ENCODE results near the gene HMCN2. TPM values are rescaled to one million over a fixed set of nuclear protein-coding genes. Genes with fewer than 3 reads are reported as not detected.

HMCN2 gene
- total and polyA plus RNA-seq, 2 of the 4 experiments (the other 2 are of a cell fraction), result 0.02 TPM; not detected in 1

DNA sequence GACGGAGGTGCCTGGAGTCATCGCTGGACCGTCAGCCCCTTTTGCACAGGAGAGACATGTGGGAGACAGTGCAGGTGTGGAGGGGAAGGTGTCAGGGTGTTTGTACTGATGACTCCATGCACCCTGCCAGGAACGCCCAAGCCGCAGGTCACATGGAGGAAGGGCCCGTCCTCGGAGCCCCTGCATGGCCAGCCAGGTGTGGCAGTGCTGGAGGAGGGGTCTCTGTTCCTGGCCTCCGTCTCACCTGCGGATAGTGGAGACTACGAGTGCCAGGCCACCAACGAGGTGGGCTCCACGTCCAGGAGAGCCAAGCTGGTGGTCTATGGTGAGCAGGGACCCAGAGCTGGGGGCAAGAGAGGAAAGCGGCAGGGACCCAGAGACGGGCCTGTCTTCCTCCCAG is 81.5 kb downstream of the HMCN2 start:
- Histone ChIP-seq H3K23ac (ENCODE audit: low read depth, low read length) (no peak overlapping the region), H3K4me1 (ENCODE audit: control insufficient read depth, insufficient read depth, low read length) (no peaks in the 10 kb centered on the region), H3K27ac (ENCODE audit: insufficient read depth, low read length) (no peak overlapping the region), H3K27me3 (ENCODE audit: control insufficient read depth, insufficient read depth, low read length) (peaks cover 28% of the 10 kb centered on the region; the same call in 1 of the 2 replicates), H3K9me1 (ENCODE audit: insufficient read depth, low read length) (peaks cover 9% of the 10 kb centered on the region; the same call in 1 of the 2 replicates), H3K56ac (ENCODE audit: extremely low read depth, insufficient read depth, low read length) (no peak overlapping the region), H2BK15ac (ENCODE audit: low read depth, low read length) (no peak overlapping the region), H4K91ac (ENCODE audit: insufficient read depth, low read depth, low read length) (no peak overlapping the region), H2AFZ (replicated peaks; ENCODE audit: low read length, poor library complexity) (no peak overlapping the region), H3K4me2 (ENCODE audit: low read depth, low read length) (no peak overlapping the region), H4K5ac (ENCODE audit: low read depth, low read length) (no peak overlapping the region), H3K36me3 (ENCODE audit: control insufficient read depth, insufficient read depth, low read length) (no peaks in the 10 kb centered on the region), H4K8ac (ENCODE audit: low read depth in 2 of 2, low read length in 2 of 2) (no peak overlapping the region), H2BK5ac (ENCODE audit: low read depth, low read length, poor library complexity, severe bottlenecking) (no peak overlapping the region), H4K20me1 (ENCODE audit: insufficient read depth, low read length) (peaks cover 5% of the 10 kb centered on the region; the same call in 1 of the 2 replicates), H3K9me3 (ENCODE audit: control insufficient read depth, insufficient read depth, low read length) (no peaks in the 10 kb centered on the region), H3K4ac (ENCODE audit: low read depth, low read length) (no peak overlapping the region), H2AK9ac (replicated peaks; ENCODE audit: low read depth, low read length, poor library complexity) (no peak overlapping the region), H2BK20ac (ENCODE audit: low read depth, low read length) (no peak overlapping the region), H2BK120ac (ENCODE audit: low read depth, low read length) (no peak overlapping the region), H3K4me3 (ENCODE audit: insufficient read depth, low read depth, low read length) (no peak overlapping the region), H3K14ac (replicated peaks; ENCODE audit: low read depth, low read length) (no peak overlapping the region), H3K18ac (ENCODE audit: low read depth, low read length) (no peak overlapping the region), H2AK5ac (ENCODE audit: low read depth, low read length) (no peak overlapping the region), H3K9ac (ENCODE audit: low read depth, low read length) (no peak overlapping the region), H3K79me1 (ENCODE audit: low read depth in 1 of 2, low read length in 2 of 2) (no peaks in the 10 kb centered on the region)
- dilution Hi-C loops (cut with HindIII; ENCODE audit: low sequenced_read_pairs, unreplicated experiment) (no loop called here), intact Hi-C loops (cut with micrococcal nuclease) (no loop called here), in situ Hi-C loops (cut with MboI; ENCODE audit: low sequenced_read_pairs) (no loop called here)
- no TSS peak for BruUV-seq (replicated peaks)
- ChIA-PET CTCF (no interaction called here), POLR2A (ENCODE audit: unreplicated experiment) (no interaction called here)
- ATAC-seq (ENCODE audit: low read depth), result no peak
- TF ChIP-seq, protein P1, sequence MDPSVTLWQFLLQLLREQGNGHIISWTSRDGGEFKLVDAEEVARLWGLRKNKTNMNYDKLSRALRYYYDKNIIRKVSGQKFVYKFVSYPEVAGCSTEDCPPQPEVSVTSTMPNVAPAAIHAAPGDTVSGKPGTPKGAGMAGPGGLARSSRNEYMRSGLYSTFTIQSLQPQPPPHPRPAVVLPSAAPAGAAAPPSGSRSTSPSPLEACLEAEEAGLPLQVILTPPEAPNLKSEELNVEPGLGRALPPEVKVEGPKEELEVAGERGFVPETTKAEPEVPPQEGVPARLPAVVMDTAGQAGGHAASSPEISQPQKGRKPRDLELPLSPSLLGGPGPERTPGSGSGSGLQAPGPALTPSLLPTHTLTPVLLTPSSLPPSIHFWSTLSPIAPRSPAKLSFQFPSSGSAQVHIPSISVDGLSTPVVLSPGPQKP (IDR thresholded peaks at IDR 0.05; ENCODE audit: borderline replicate concordance, low read depth, low read length), result no peak
- no peak for TF ChIP-seq BHLHE40 (IDR thresholded peaks at IDR 0.05; ENCODE audit: low read depth, low read length)
- no peak for DNase-seq
- WGBS, 2 experiments (ENCODE audit: extremely low coverage in 2 of 2, insufficient read length in 1 of 2), result 75% methylated on average over 7 of the region's 14 CpGs; no CpG with 5 or more reads in 1 of the 2 experiments
